DND-41 (cell line): ENCODE results near the gene MOXD1.

Source experiments
- CTCF ChIP-seq: IDR thresholded peaks from 2 replicates; pipeline ENCODE4 v1.5.1; 2012; ENCODE audit warnings: borderline replicate concordance, low read length, moderate library complexity, mild to moderate bottlenecking; ENCODE audit not compliant: poor library complexity, severe bottlenecking; ENCODE audit errors: extremely low read depth
- EZH2 ChIP-seq: IDR thresholded peaks from 3 replicates; pipeline ENCODE4 v1.6.1; 2012; ENCODE audit warnings: borderline replicate concordance, low read depth, mild to moderate bottlenecking, moderate library complexity, low read length, inconsistent platforms; ENCODE audit not compliant: severe bottlenecking

GRCh38 chr6:132333639-132334520 lies 67.4 kb downstream of the MOXD1 start:
- no peak for TF ChIP-seq CTCF
- TF ChIP-seq EZH2 = no peak
